SH-SY5Y (cell line): ENCODE data around the gene NTRK2.

ENCODE experiments used
- GATA2 ChIP-seq: IDR thresholded peaks from 2 replicates; pipeline ENCODE4 v1.6.1; 2011; ENCODE audit warnings: mild to moderate bottlenecking, low read depth, low read length
- GATA3 ChIP-seq: IDR thresholded peaks from 2 replicates; pipeline ENCODE4 v1.6.1; 2011; ENCODE audit warnings: low read depth, mild to moderate bottlenecking, low read length, moderate library complexity

GRCh38 chr9:84671586-84672521 lies 2.3 kb downstream of the NTRK2 start:
- TF ChIP-seq GATA3 = no peak
- TF ChIP-seq GATA2 = no peak
